Psoas muscle (tissue), 8 donors: ENCODE measurements around the gene SFI1. TPM values are rescaled to one million over a fixed set of nuclear protein-coding genes. Genes with fewer than 3 reads are reported as not detected.

Source experiments
- ATAC-seq, 4 donors: fragments of 200-7000 bp; cut with Tn5 transposase; one replicate each; pipeline ENCODE4 v1.9.1; 2020; ENCODE audit warnings: moderate library complexity in 3 of 4, mild to moderate bottlenecking in 2 of 4
- DNase-seq, 2 donors: peaks; one replicate each; pipeline ENCODE4 v3.0.0-alpha.2; 2020
- H3K27ac ChIP-seq: fragments of 200-600 bp; one replicate; pipeline ENCODE4 v1.8.0; 2022
- H3K27me3 ChIP-seq, 3 donors: fragments of 200-600 bp in 1 of 3; one replicate each; pipeline versions ENCODE4 v1.6.1 to v1.8.0; 2013 to 2022; ENCODE audit warnings: low read length in 2 of 3, mild to moderate bottlenecking in 2 of 3, moderate library complexity in 1 of 3; ENCODE audit not compliant: insufficient read depth in 3 of 3
- H3K36me3 ChIP-seq, 2 donors: fragments of 200-600 bp in 1 of 2; one replicate each; pipeline versions ENCODE4 v1.6.1 to v1.8.0; 2013 to 2022; ENCODE audit warnings: low read depth in 1 of 2, mild to moderate bottlenecking in 1 of 2, moderate library complexity in 1 of 2; ENCODE audit not compliant: insufficient read depth in 1 of 2
- H3K4me1 ChIP-seq: fragments of 200-600 bp; one replicate; pipeline ENCODE4 v1.8.0; 2022
- H3K4me3 ChIP-seq: fragments of 200-600 bp; one replicate; pipeline ENCODE4 v1.8.0; 2022; ENCODE audit warnings: mild to moderate bottlenecking
- H3K9me3 ChIP-seq: fragments of 200-600 bp; one replicate; pipeline ENCODE4 v1.8.0; 2022
- CTCF ChIP-seq: fragments of 200-600 bp; IDR thresholded peaks from one replicate; pipeline ENCODE4 v1.8.0; 2022; ENCODE audit warnings: antibody characterized with exemption
- WGBS, 3 donors: extraction: QIAGEN DNeasy Blood & Tissue Kit; methylation state at CpG; one replicate each; pipeline versions ENCODE4 v1.1.6 to v1.1.7; 2013; 5-methylcytosine and 5-hydroxymethylcytosine counted together
- intact Hi-C, 2 donors: fragments of 100-400 bp; cut with DNase I; formaldehyde crosslinking; loops; one replicate each; pipeline versions ENCODE4 v1.11.0 to v1.14.2; 2022
- polyA plus RNA-seq, 3 donors: library from polyadenylated mRNA; stranded (reverse); fragments of 200-250 nt; gene quantifications; one replicate each; pipeline ENCODE4 v1.2.3, GENCODE V29; 2013
- total RNA-seq, 4 donors: library from RNA; stranded (reverse); fragmentation: NEBNext Ultra II Directional in 2 of 4; extraction: Animal tissue kit (Norgen Biotek cat#: 25700) in 2 of 4; gene quantifications; one replicate each; pipeline versions ENCODE4 v1.2.1 to v1.2.4, GENCODE V29; 2021 to 2023
- donor health status: healthy with polysubstance abuse.
- donor health status: DM: no; HTN: no; CAD: no; lungs with moderate emphysema.
- donor health status: Bipolar disorder and iron deficiency.
- donor health status: healthy.
- donor health status: DM: yes; HTN: yes; CAD: no.
- donor health status: DM: no; HTN: no; CAD: no.
- donor health status: DM: no; HTN: no; CAD: no.
- donor health status: DM: yes; HTN: yes; CAD: no.

SFI1 gene
- total and polyA plus RNA-seq, 7 donors, result 1.5 to 8.6 (median 3.9) TPM

DNA sequence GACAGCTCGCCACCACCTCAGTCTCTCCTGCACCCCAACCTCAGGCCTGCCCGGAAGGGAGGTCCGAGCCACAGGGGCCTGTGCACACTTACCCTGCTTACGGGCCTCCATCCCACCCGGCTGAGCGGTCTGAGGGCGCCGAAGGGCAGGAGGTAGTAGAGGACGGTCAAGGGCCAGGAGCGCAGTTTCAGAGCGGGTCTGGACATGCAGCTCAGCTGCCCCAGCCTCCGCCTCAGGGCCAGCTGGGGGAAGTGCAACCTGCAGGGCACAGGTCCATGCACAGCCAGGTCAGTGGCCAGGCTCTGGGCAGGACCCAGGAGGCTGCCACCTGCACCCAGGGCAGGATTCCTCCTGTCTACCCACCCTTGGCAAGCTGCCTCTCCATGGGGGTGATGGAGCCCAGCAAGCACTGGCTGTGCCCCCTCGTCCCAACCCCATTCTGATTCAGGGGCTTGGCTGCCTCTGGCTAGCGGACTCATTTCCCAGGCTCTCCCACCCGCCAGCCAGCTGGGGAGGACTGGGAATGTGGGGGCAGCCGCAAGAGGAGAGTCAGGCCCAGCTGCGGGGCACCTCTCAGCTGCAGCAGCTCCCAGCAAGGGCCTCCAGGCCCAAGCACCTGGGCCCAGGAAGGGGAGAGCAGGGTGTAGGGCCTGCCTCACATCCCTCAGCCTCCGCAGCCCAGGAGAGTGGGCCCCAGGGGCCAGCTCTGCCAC, 127.4 kb downstream of the SFI1 start:
- Histone ChIP-seq H3K4me3 (no peak overlapping the region), H3K36me3 (peaks cover 0 to 30% of the 10 kb centered on the region in 2 donors), H3K4me1 (peaks cover 33% of the 10 kb centered on the region), H3K27ac (no peak overlapping the region), H3K9me3 (no peaks in the 10 kb centered on the region), H3K27me3 (no peaks in the 10 kb centered on the region)
- WGBS, 3 donors, result 94 to 96% (median 96%) methylated on average over 18 of the region's 18 CpGs
- no peak for DNase-seq
- no peak for TF ChIP-seq CTCF
- intact Hi-C loops, result no loop called here
- ATAC-seq, result no peak

- H3K4me1 ChIP-seq, result peaks cover 33% of the 10 kb centered on the region
- no peak overlapping the region for H3K4me3 ChIP-seq
Measured at GRCh38 chr22:31625257-31625640, 128.9 kb downstream of the SFI1 start.

GRCh38 chr22:31625661-31626426, 129.5 kb downstream of the SFI1 start:
- H3K9me3 ChIP-seq, result no peaks in the 10 kb centered on the region
- no peak for TF ChIP-seq CTCF
- peak overlapping the region; percentile 50 for H3K27ac ChIP-seq
- intact Hi-C loops, result no loop called here
- H3K4me1 ChIP-seq, result peaks cover 33% of the 10 kb centered on the region
- WGBS, 3 donors, result 51 to 55% (median 54%) methylated on average over 23 to 31 of the region's 31 CpGs
- DNase-seq (peak; percentile 42 to 69), ATAC-seq (peak; percentile 36 to 54 (median 43))
- H3K36me3 ChIP-seq, result peaks cover 0 to 9% of the 10 kb centered on the region in 2 donors
- H3K27me3 ChIP-seq, result no peaks in the 10 kb centered on the region
- no peak overlapping the region for H3K4me3 ChIP-seq

More at GRCh38 chr22:31625257-31625640, 128.9 kb downstream of the SFI1 start:
- no peak for DNase-seq
- H3K9me3 ChIP-seq, result no peaks in the 10 kb centered on the region
- 87 to 94% (median 91%) methylated on average over 5 to 7 of the region's 7 CpGs for WGBS, 3 donors
- no peaks in the 10 kb centered on the region for H3K27me3 ChIP-seq
- peaks cover 0 to 15% of the 10 kb centered on the region in 2 donors for H3K36me3 ChIP-seq
- TF ChIP-seq CTCF, result no peak
- intact Hi-C loops, result no loop called here
- no peak overlapping the region for H3K27ac ChIP-seq
- ATAC-seq, result no peak

- H3K4me1 ChIP-seq, result peaks cover 33% of the 10 kb centered on the region
- DNase-seq, result no peak
- no peaks in the 10 kb centered on the region for H3K27me3 ChIP-seq
- no peak for TF ChIP-seq CTCF
- H3K36me3 ChIP-seq, result peaks cover 0 to 2% of the 10 kb centered on the region in 2 donors
- WGBS, 3 donors, result 62 to 75% (median 71%) methylated on average over 15 of the region's 15 CpGs
- H3K27ac ChIP-seq, result peak overlapping the region; percentile 50
- intact Hi-C loops, result no loop called here
- H3K9me3 ChIP-seq, result no peaks in the 10 kb centered on the region
- no peak for ATAC-seq
- H3K4me3 ChIP-seq, result no peak overlapping the region
Measured at GRCh38 chr22:31626427-31627150, 130.3 kb downstream of the SFI1 start.
